ENCODE results near the gene TPRKB.
A peak's percentile ranks its signal among the peaks of the same experiment; 100 is the strongest.
"Not testable (repeated sequence)": the region's sequence is repeated elsewhere in the genome, so short reads cannot be mapped to it uniquely, and the experiment has no call there.

TPRKB gene

GRCh38 chr2:73736855-73737779, at the start of gene TPRKB:
TPRKB (minus strand) TSS chr2:73737345; CDS start chr2:73734569, 2,776 bp downstream.
- peak; percentile 95 for DNase-seq

GRCh38 chr2:73783883-73784282, 46.7 kb upstream of the TPRKB start, which contains the start of gene C2orf78:
C2orf78 (plus strand) TSS chr2:73784183; CDS start chr2:73784310, 127 bp downstream.
- not testable (repeated sequence) for DNase-seq

- not testable (repeated sequence) for DNase-seq
Observed at GRCh38 chr2:73783402-73783801, 46.3 kb upstream of the TPRKB start.

- no peak for DNase-seq
Observed at GRCh38 chr2:73780237-73780582, 43.1 kb upstream of the TPRKB start.

- peak; percentile 94 for DNase-seq
Observed at GRCh38 chr2:73779467-73780236, 42.5 kb upstream of the TPRKB start, which contains the start of gene DUSP11. DUSP11 (minus strand) TSS chr2:73780103; CDS start chr2:73779974, 129 bp downstream.

GRCh38 chr2:73778867-73779466, 41.8 kb upstream of the TPRKB start:
- not testable (repeated sequence) for DNase-seq

- no peak for DNase-seq
Observed at GRCh38 chr2:73776869-73777519, 39.8 kb upstream of the TPRKB start.

GRCh38 chr2:73776381-73776780, 39.2 kb upstream of the TPRKB start:
- no peak for DNase-seq

- DNase-seq, result no peak
Observed at GRCh38 chr2:73772819-73773218, 35.7 kb upstream of the TPRKB start.

GRCh38 chr2:73770725-73771124, 33.6 kb upstream of the TPRKB start:
- no peak for DNase-seq

GRCh38 chr2:73766994-73767393, 29.8 kb upstream of the TPRKB start:
- no peak for DNase-seq

GRCh38 chr2:73766349-73766748, 29.2 kb upstream of the TPRKB start:
- no peak for DNase-seq

- DNase-seq, result no peak
Observed at GRCh38 chr2:73764945-73765344, 27.8 kb upstream of the TPRKB start.

- no peak for DNase-seq
Observed at GRCh38 chr2:73762571-73762970, 25.4 kb upstream of the TPRKB start.

GRCh38 chr2:73759904-73760303, 22.8 kb upstream of the TPRKB start:
- no peak for DNase-seq

GRCh38 chr2:73759285-73759764, 22.2 kb upstream of the TPRKB start:
- DNase-seq, result no peak

- DNase-seq, result not testable (repeated sequence)
Observed at GRCh38 chr2:73754332-73754731, 17.2 kb upstream of the TPRKB start.

GRCh38 chr2:73749314-73749713, 12.2 kb upstream of the TPRKB start:
- DNase-seq, result no peak

GRCh38 chr2:73746877-73747208, 9.7 kb upstream of the TPRKB start:
- DNase-seq, result no peak

- DNase-seq, result no peak
Observed at GRCh38 chr2:73746015-73746876, 9.1 kb upstream of the TPRKB start.

- DNase-seq, result no peak
Observed at GRCh38 chr2:73740767-73741166, 3.6 kb upstream of the TPRKB start.

- DNase-seq, result no peak
Observed at GRCh38 chr2:73739101-73739500, 2.0 kb upstream of the TPRKB start.

All from NCI-H1694 treated with DMSO at 0.1 percent for 48 hours (cell line).